Endothelial cell of umbilical vein (primary cell): Measurements from ENCODE around the gene ZNF407. TPM values are rescaled to one million over a fixed set of nuclear protein-coding genes. Genes with fewer than 3 reads are reported as not detected.

ENCODE experiments used
- BruUV-seq: library from RNA; stranded (reverse); fragments of 400-500 nt; replicated peaks from 2 replicates; lab custom pipeline; 2021; lab: Mats Ljungman, UMichigan
- CTCF ChIA-PET: fragments of 300-600, 350-600 bp; sonication (Branson Sonifier 250); formaldehyde crosslinking; loops from one replicate; lab custom pipeline; 2021; ENCODE audit warnings: antibody characterized with exemption, inconsistent platforms; lab: Charles Lee
- POLR2A ChIA-PET: fragments of 300-600, 350-600 bp; sonication (Branson Sonifier 250); formaldehyde crosslinking; loops from one replicate; lab custom pipeline; 2021; ENCODE audit warnings: antibody characterized with exemption, inconsistent platforms; lab: Charles Lee
- DNase-seq: peaks from one replicate; pipeline ENCODE4 v3.0.0-alpha.2; 2011; ENCODE audit warnings: low read depth, low spot score
- FAIRE-seq: peaks from 2 replicates; lab custom pipeline; 2011; peaks lifted over from hg19 to GRCh38; lab: Jason Lieb, UNC
- H2AFZ ChIP-seq: 2 replicates; pipeline ENCODE4 v1.6.0; 2012; ENCODE audit warnings: low read depth, low read length, control low read depth, inconsistent platforms
- H3K27ac ChIP-seq: 2 replicates; pipeline ENCODE4 v1.5.1; 2011; ENCODE audit warnings: low read depth, mild to moderate bottlenecking, control low read depth, low read length, moderate library complexity; ENCODE audit not compliant: insufficient read depth
- H3K27me3 ChIP-seq, 2 experiments: 2 replicates each; pipeline versions ENCODE4 v1.6.0 to v1.6.1; 2011; ENCODE audit warnings: low read length in 2 of 2, mixed read lengths in 1 of 2; ENCODE audit not compliant: control insufficient read depth in 2 of 2, insufficient read depth in 2 of 2
- H3K36me3 ChIP-seq, 2 experiments: 2 replicates in 1 of 2; 3 replicates in 1 of 2; pipeline ENCODE4 v1.5.1; 2011; ENCODE audit warnings: low read length in 2 of 2, mild to moderate bottlenecking in 1 of 2, moderate library complexity in 1 of 2; ENCODE audit not compliant: control insufficient read depth in 2 of 2, insufficient read depth in 2 of 2; ENCODE audit errors: extremely low read depth in 1 of 2
- H3K4me1 ChIP-seq: 3 replicates; pipeline ENCODE4 v1.5.1; 2011; ENCODE audit warnings: mild to moderate bottlenecking, low read length; ENCODE audit not compliant: control insufficient read depth, insufficient read depth; ENCODE audit errors: extremely low read depth
- H3K4me2 ChIP-seq: 2 replicates; pipeline ENCODE4 v1.6.1; 2011; ENCODE audit warnings: low read length, control low read depth, mixed read lengths; ENCODE audit not compliant: insufficient read depth
- H3K4me3 ChIP-seq, 3 experiments: fragments of 200-600 bp in 1 of 3; sonication (generic), shearing (Covaris generic) in 1 of 3; replicated peaks in 1 of 3; 2 replicates each; pipeline ENCODE4 v1.5.1; 2011 to 2016; ENCODE audit warnings: control low read depth in 3 of 3, low read length in 3 of 3, mild to moderate bottlenecking in 2 of 3, inconsistent platforms in 1 of 3, low read depth in 1 of 3, moderate library complexity in 1 of 3; ENCODE audit not compliant: insufficient read depth in 1 of 3
- H3K79me2 ChIP-seq: 2 replicates; pipeline ENCODE4 v1.6.0; 2012; ENCODE audit warnings: low read length, inconsistent platforms; ENCODE audit not compliant: control insufficient read depth, insufficient read depth
- H3K9ac ChIP-seq: replicated peaks from 2 replicates; pipeline ENCODE3; 2011; ENCODE audit warnings: low read length, control low read depth; ENCODE audit not compliant: insufficient read depth; ENCODE audit errors: extremely low read depth
- H3K9me1 ChIP-seq: replicated peaks from 3 replicates; pipeline ENCODE4 v1.6.0; 2011; ENCODE audit warnings: mild to moderate bottlenecking, low read length; ENCODE audit not compliant: control insufficient read depth, insufficient read depth; ENCODE audit errors: extremely low read depth
- H3K9me3 ChIP-seq: replicated peaks from 2 replicates; pipeline ENCODE4 v1.5.1; 2012; ENCODE audit warnings: low read length, inconsistent platforms; ENCODE audit not compliant: control insufficient read depth, insufficient read depth
- H4K20me1 ChIP-seq: replicated peaks from 2 replicates; pipeline ENCODE3; 2011; ENCODE audit warnings: mild to moderate bottlenecking, low read length; ENCODE audit not compliant: control insufficient read depth, insufficient read depth; ENCODE audit errors: extremely low read depth
- GATA2 ChIP-seq: IDR thresholded peaks from 2 replicates; pipeline ENCODE4 v1.7.0; 2011; ENCODE audit warnings: low read depth, mild to moderate bottlenecking, moderate library complexity, mixed read lengths, low read length; ENCODE audit not compliant: insufficient read length, insufficient read depth
- JUN ChIP-seq: IDR thresholded peaks from 2 replicates; pipeline ENCODE4 v1.6.1; 2011; ENCODE audit warnings: borderline replicate concordance, low read depth; ENCODE audit not compliant: insufficient read length, insufficient read depth
- MYC ChIP-seq: IDR thresholded peaks from one replicate; pipeline ENCODE4 v1.6.1; 2011; ENCODE audit warnings: mild to moderate bottlenecking, low read depth, low read length
- dilution Hi-C: fragments of 300-500 bp; cut with MboI; formaldehyde crosslinking; loops from one replicate; pipeline ENCODE4 v1.15.0; 2019; ENCODE audit warnings: low sequenced_read_pairs; ENCODE audit not compliant: extremely low pct_ligation_motif_present
- intact Hi-C: fragments of 100-400 bp; cut with micrococcal nuclease; formaldehyde crosslinking; loops from one replicate; pipeline ENCODE4 v1.10.0; 2022
- polyA plus RNA-seq, 4 experiments: library from polyadenylated mRNA; depleted of rRNA in 3 of 4; stranded (reverse) in 3 of 4; unstranded in 1 of 4; fragments of >200 nt; gene quantifications; 2 replicates each; pipeline versions ENCODE4 v1.2.1 to v1.2.3, GENCODE V29; 2011 to 2012; ENCODE audit warnings: missing spikeins in 1 of 4
- total RNA-seq: library from RNA; stranded (reverse); gene quantifications from 2 replicates; pipeline ENCODE4 v1.2.3, GENCODE V29; 2021
- TF ChIP-seq, protein P1 (sequence below), 2 donors: IDR thresholded peaks; 1 replicate in 1 of 2; 2 replicates in 1 of 2; pipeline ENCODE4 v1.5.1; 2011; ENCODE audit warnings: low read length in 2 of 2, mild to moderate bottlenecking in 2 of 2, moderate library complexity in 2 of 2, control low read depth in 1 of 2, inconsistent platforms in 1 of 2, low read depth in 1 of 2; ENCODE audit not compliant: insufficient read depth in 1 of 2; ENCODE audit errors: extremely low read depth in 1 of 2

The ZNF407 gene
- total and polyA plus RNA-seq, 2 donors (not counting 3 experiments of a cell fraction or from before 2014, with no cell fraction given): 3.8 to 20.1 TPM

DNA sequence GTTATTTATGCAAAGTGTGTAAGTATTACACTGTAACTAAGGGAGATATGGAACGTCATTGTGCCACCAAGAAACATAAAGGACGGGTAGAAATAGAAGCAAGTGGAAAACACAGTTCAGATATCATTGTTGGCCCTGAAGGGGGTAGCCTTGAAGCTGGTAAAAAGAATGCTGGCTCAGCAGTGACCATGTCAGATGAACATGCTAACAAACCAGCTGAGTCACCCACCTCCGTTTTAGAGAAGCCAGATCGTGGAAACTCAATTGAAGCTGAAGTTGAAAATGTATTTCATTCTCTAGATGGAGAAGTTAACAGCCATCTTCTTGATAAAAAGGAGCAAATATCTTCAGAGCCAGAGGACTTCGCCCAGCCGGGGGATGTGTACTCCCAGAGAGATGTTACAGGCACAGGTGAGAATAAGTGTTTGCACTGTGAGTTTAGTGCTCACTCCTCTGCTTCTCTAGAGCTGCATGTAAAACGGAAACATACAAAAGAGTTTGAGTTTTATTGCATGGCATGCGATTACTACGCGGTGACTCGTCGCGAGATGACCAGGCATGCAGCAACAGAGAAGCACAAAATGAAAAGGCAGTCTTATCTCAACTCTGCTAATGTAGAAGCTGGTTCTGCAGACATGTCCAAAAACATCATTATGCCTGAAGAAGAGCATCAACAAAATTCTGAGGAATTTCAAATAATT lies 36.1 kb downstream of the ZNF407 start:
- Histone ChIP-seq H3K9ac (no peak overlapping the region), H3K27me3 (no peaks in the 10 kb centered on the region), H2AFZ (no peak overlapping the region), H3K4me1 (peaks cover 14% of the 10 kb centered on the region), H3K27ac (no peak overlapping the region), H4K20me1 (no peaks in the 10 kb centered on the region), H3K36me3 (peaks cover 0 to 6% of the 10 kb centered on the region in 2 experiments), H3K79me2 (peaks cover 4% of the 10 kb centered on the region), H3K9me1 (peaks cover 3% of the 10 kb centered on the region), H3K4me3 (no peak overlapping the region), H3K4me2 (no peak overlapping the region), H3K9me3 (no peaks in the 10 kb centered on the region)
- dilution Hi-C loops (no loop called here), intact Hi-C loops (no loop called here)
- ChIA-PET CTCF (no interaction called here), POLR2A (no interaction called here)
- TF ChIP-seq MYC (no peak), JUN (no peak), GATA2 (no peak)
- TF ChIP-seq, protein P1, sequence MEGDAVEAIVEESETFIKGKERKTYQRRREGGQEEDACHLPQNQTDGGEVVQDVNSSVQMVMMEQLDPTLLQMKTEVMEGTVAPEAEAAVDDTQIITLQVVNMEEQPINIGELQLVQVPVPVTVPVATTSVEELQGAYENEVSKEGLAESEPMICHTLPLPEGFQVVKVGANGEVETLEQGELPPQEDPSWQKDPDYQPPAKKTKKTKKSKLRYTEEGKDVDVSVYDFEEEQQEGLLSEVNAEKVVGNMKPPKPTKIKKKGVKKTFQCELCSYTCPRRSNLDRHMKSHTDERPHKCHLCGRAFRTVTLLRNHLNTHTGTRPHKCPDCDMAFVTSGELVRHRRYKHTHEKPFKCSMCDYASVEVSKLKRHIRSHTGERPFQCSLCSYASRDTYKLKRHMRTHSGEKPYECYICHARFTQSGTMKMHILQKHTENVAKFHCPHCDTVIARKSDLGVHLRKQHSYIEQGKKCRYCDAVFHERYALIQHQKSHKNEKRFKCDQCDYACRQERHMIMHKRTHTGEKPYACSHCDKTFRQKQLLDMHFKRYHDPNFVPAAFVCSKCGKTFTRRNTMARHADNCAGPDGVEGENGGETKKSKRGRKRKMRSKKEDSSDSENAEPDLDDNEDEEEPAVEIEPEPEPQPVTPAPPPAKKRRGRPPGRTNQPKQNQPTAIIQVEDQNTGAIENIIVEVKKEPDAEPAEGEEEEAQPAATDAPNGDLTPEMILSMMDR (IDR thresholded peaks at IDR 0.05; ENCODE audit: extremely low read depth in 1 of 2, insufficient read depth in 1 of 2, low read depth in 1 of 2, low read length in 2 of 2): no peak
- no peak for FAIRE-seq
- no TSS peak for BruUV-seq
- DNase-seq: no peak
